IMR-90 (cell line): Measurements from ENCODE around the gene CASKIN1. TPM values are rescaled to one million over a fixed set of nuclear protein-coding genes. Genes with fewer than 3 reads are reported as not detected.

ENCODE experiments used
- ATAC-seq: fragments of 200-7000 bp; cut with Tn5 transposase; 2 replicates; pipeline ENCODE4 v1.9.1; 2020; ENCODE audit warnings: low read depth, mild to moderate bottlenecking, moderate library complexity
- BruUV-seq: library from RNA; stranded (reverse); fragments of 400-500 nt; replicated peaks from 2 replicates; lab custom pipeline; 2021; lab: Mats Ljungman, UMichigan
- CTCF ChIA-PET: fragments of 300-600 bp; formaldehyde crosslinking; extraction: SDS; loops from one replicate; lab custom pipeline; 2021; ENCODE audit warnings: antibody characterized with exemption; lab: Yijun Ruan, JAX
- POLR2A ChIA-PET: fragments of 300-600 bp; sonication (Branson Sonifier 250); formaldehyde crosslinking; loops from one replicate; lab custom pipeline; 2022; ENCODE audit warnings: antibody characterized with exemption; ENCODE audit not compliant: unreplicated experiment; lab: Charles Lee
- DNase-seq: peaks from one replicate; pipeline ENCODE4 v3.0.0; 2013
- H2AFZ ChIP-seq: replicated peaks from 2 replicates; pipeline ENCODE3; 2013; ENCODE audit warnings: low read length, mild to moderate bottlenecking; ENCODE audit not compliant: poor library complexity
- H2AK5ac ChIP-seq: 2 replicates; pipeline ENCODE4 v1.6.1; 2013; ENCODE audit warnings: low read depth, low read length, inconsistent platforms
- H2AK9ac ChIP-seq: replicated peaks from 2 replicates; pipeline ENCODE3; 2013; ENCODE audit warnings: mild to moderate bottlenecking, low read depth, low read length, moderate library complexity; ENCODE audit not compliant: poor library complexity
- H2BK120ac ChIP-seq: 2 replicates; pipeline ENCODE4 v1.6.1; 2013; ENCODE audit warnings: low read depth, low read length, inconsistent platforms
- H2BK15ac ChIP-seq: 3 replicates; pipeline ENCODE4 v1.6.1; 2013; ENCODE audit warnings: low read depth, low read length, inconsistent platforms
- H2BK20ac ChIP-seq: 2 replicates; pipeline ENCODE4 v1.6.1; 2013; ENCODE audit warnings: low read depth, mild to moderate bottlenecking, inconsistent platforms, low read length, moderate library complexity
- H2BK5ac ChIP-seq: 2 replicates; pipeline ENCODE4 v1.6.1; 2013; ENCODE audit warnings: mild to moderate bottlenecking, low read depth, low read length, inconsistent platforms; ENCODE audit not compliant: poor library complexity, severe bottlenecking
- H3K14ac ChIP-seq: replicated peaks from 2 replicates; pipeline ENCODE4 v1.6.1; 2013; ENCODE audit warnings: low read depth, low read length, inconsistent platforms
- H3K18ac ChIP-seq: 2 replicates; pipeline ENCODE4 v1.6.1; 2013; ENCODE audit warnings: low read depth, low read length, control low read depth
- H3K23ac ChIP-seq: 2 replicates; pipeline ENCODE4 v1.6.1; 2013; ENCODE audit warnings: low read depth, low read length, inconsistent platforms
- H3K27ac ChIP-seq: 2 replicates; pipeline ENCODE4 v1.5.1; 2013; ENCODE audit warnings: mild to moderate bottlenecking, control low read depth, low read length; ENCODE audit not compliant: insufficient read depth
- H3K27me3 ChIP-seq: 2 replicates; pipeline ENCODE4 v1.6.1; 2013; ENCODE audit warnings: low read length; ENCODE audit not compliant: control insufficient read depth, insufficient read depth
- H3K36me3 ChIP-seq: 2 replicates; pipeline ENCODE4 v1.6.1; 2013; ENCODE audit warnings: low read length, mixed read lengths; ENCODE audit not compliant: control insufficient read depth, insufficient read depth
- H3K4ac ChIP-seq: 2 replicates; pipeline ENCODE4 v1.6.1; 2013; ENCODE audit warnings: low read depth, low read length, inconsistent platforms
- H3K4me1 ChIP-seq: 2 replicates; pipeline ENCODE4 v1.6.1; 2013; ENCODE audit warnings: low read length, mixed read lengths; ENCODE audit not compliant: control insufficient read depth, insufficient read depth
- H3K4me2 ChIP-seq: 2 replicates; pipeline ENCODE4 v1.6.1; 2013; ENCODE audit warnings: low read depth, mild to moderate bottlenecking, control low read depth, low read length, moderate library complexity
- H3K4me3 ChIP-seq: 2 replicates; pipeline ENCODE4 v1.5.1; 2013; ENCODE audit warnings: low read depth, mild to moderate bottlenecking, control low read depth, low read length, moderate library complexity; ENCODE audit not compliant: insufficient read depth
- H3K56ac ChIP-seq: 2 replicates; pipeline ENCODE4 v1.6.1; 2013; ENCODE audit warnings: low read length, inconsistent platforms; ENCODE audit not compliant: insufficient read depth; ENCODE audit errors: extremely low read depth
- H3K79me1 ChIP-seq, 2 experiments: 2 replicates each; pipeline ENCODE4 v1.6.1; 2013; ENCODE audit warnings: low read length in 2 of 2, inconsistent platforms in 1 of 2, low read depth in 1 of 2
- H3K9ac ChIP-seq: 2 replicates; pipeline ENCODE4 v1.6.1; 2013; ENCODE audit warnings: low read depth, low read length, control low read depth
- H3K9me1 ChIP-seq: 2 replicates; pipeline ENCODE4 v1.6.1; 2013; ENCODE audit warnings: low read length, inconsistent platforms; ENCODE audit not compliant: insufficient read depth
- H3K9me3 ChIP-seq: 2 replicates; pipeline ENCODE4 v1.6.1; 2013; ENCODE audit warnings: low read length; ENCODE audit not compliant: control insufficient read depth, insufficient read depth
- H4K20me1 ChIP-seq: 2 replicates; pipeline ENCODE4 v1.6.1; 2013; ENCODE audit warnings: low read length, inconsistent platforms; ENCODE audit not compliant: insufficient read depth
- H4K5ac ChIP-seq: 2 replicates; pipeline ENCODE4 v1.6.1; 2013; ENCODE audit warnings: mild to moderate bottlenecking, low read depth, low read length, control low read depth
- H4K8ac ChIP-seq, 2 experiments: 2 replicates each; pipeline ENCODE4 v1.6.1; 2013; ENCODE audit warnings: low read depth in 2 of 2, low read length in 2 of 2, control low read depth in 1 of 2, inconsistent platforms in 1 of 2
- H4K91ac ChIP-seq: 2 replicates; pipeline ENCODE4 v1.6.1; 2013; ENCODE audit warnings: low read depth, low read length, inconsistent platforms; ENCODE audit not compliant: insufficient read depth
- CEBPB ChIP-seq: IDR thresholded peaks from 2 replicates; pipeline ENCODE4 v1.6.1; 2012; ENCODE audit warnings: low read depth, low read length, improper control_type of control experiment
- MXI1 ChIP-seq: IDR thresholded peaks from 2 replicates; pipeline ENCODE4 v1.6.1; 2012; ENCODE audit warnings: low read depth, mild to moderate bottlenecking, low read length, moderate library complexity, borderline replicate concordance
- RAD21 ChIP-seq: IDR thresholded peaks from 2 replicates; pipeline ENCODE4 v1.6.1; 2012; ENCODE audit warnings: low read length, improper control_type of control experiment
- WGBS, 2 experiments: methylation state at CpG; one replicate each; pipeline versions ENCODE4 v1.1.5 to v1.1.7; 2013; ENCODE audit warnings: missing lambda C conversion rate in 2 of 2; ENCODE audit not compliant: insufficient read length in 1 of 2; ENCODE audit errors: extremely low coverage in 2 of 2; 5-methylcytosine and 5-hydroxymethylcytosine counted together
- dilution Hi-C: fragments of 300-500 bp; cut with HindIII; formaldehyde crosslinking; loops from one replicate; pipeline ENCODE4 v1.14.3; 2018; ENCODE audit warnings: low sequenced_read_pairs; ENCODE audit not compliant: unreplicated experiment
- in situ Hi-C: fragments of 300-500 bp; cut with MboI; formaldehyde crosslinking; loops from 3 replicates; pipeline ENCODE4 v1.14.3; 2019; ENCODE audit warnings: low sequenced_read_pairs, inconsistent platforms, mixed read lengths
- intact Hi-C: fragments of 100-400 bp; cut with micrococcal nuclease; formaldehyde crosslinking; loops from 2 replicates; pipeline ENCODE4 v1.10.0; 2022
- polyA plus RNA-seq, 3 experiments: library from polyadenylated mRNA; depleted of rRNA; stranded (reverse); fragments of >200 nt; gene quantifications; 2 replicates each; pipeline ENCODE4 v1.2.3, GENCODE V29; 2012; ENCODE audit warnings: low replicate concordance in 1 of 3
- total RNA-seq: library from RNA; depleted of rRNA; stranded (reverse); fragments of >200 nt; gene quantifications from 2 replicates; pipeline ENCODE4 v1.2.3, GENCODE V29; 2012

The CASKIN1 gene
- total and polyA plus RNA-seq, 2 of the 4 experiments (the other 2 are of a cell fraction), result 0.05 TPM; not detected in 1

GRCh38 chr16:2178321-2179106 lies 17.9 kb downstream of the CASKIN1 start (continued):
- no peak for TF ChIP-seq RAD21

DNA sequence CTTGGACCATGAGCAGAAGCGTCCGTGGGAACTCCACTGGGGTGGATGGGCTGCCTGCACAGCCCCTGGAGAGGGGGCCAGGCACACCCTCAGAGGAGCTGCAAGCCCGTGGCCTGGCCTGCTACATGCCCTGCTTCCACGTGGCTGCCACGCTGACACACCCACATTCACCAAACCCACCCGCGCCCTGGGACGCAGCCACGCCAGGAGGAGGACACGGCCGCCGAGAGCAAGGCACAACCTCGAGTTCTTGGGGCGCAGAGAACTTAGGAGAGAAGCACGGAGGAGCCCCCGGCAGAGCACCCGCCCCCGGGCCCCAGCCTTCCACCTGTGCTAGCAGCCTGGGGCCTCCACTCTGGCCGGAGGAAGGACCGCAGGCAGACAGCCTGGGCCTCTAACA lies 18.8 kb downstream of the CASKIN1 start:
- H3K4ac ChIP-seq, result no peak overlapping the region
- H2AK9ac ChIP-seq, result peak overlapping the region; percentile 65
- no peak overlapping the region for H4K8ac ChIP-seq
- H3K14ac ChIP-seq, result no peak overlapping the region
- no peak overlapping the region for H3K56ac ChIP-seq
- H3K9me1 ChIP-seq, result no peaks in the 10 kb centered on the region
- no peak for TF ChIP-seq CEBPB
- TF ChIP-seq MXI1, result no peak
- peaks cover 6% of the 10 kb centered on the region; the same call in 1 of the 2 replicates for H4K20me1 ChIP-seq
- no peak overlapping the region for H3K27ac ChIP-seq
- H3K9me3 ChIP-seq, result no peaks in the 10 kb centered on the region
- H3K4me1 ChIP-seq, result no peaks in the 10 kb centered on the region
- TSS peak; percentile 94 for BruUV-seq
- intact Hi-C loops (no loop called here), in situ Hi-C loops (no loop called here), dilution Hi-C loops (no loop called here)
- H4K5ac ChIP-seq, result no peak overlapping the region
- H2BK15ac ChIP-seq, result no peak overlapping the region
- peaks cover 44% of the 10 kb centered on the region for H3K36me3 ChIP-seq
- H2AFZ ChIP-seq, result no peak overlapping the region
- H2BK120ac ChIP-seq, result no peak overlapping the region
- H3K79me1 ChIP-seq, result no peaks in the 10 kb centered on the region
- no peak for DNase-seq
- 98% methylated on average over 10 of the region's 20 CpGs; no CpG with 5 or more reads in 1 of the 2 experiments for WGBS, 2 experiments
- ATAC-seq, result no peak
- no peak overlapping the region for H2BK20ac ChIP-seq
- no peak overlapping the region for H2BK5ac ChIP-seq
- H3K4me3 ChIP-seq, result no peak overlapping the region
- POLR2A ChIA-PET, result no interaction called here
- H3K27me3 ChIP-seq, result no peaks in the 10 kb centered on the region
- H4K91ac ChIP-seq, result no peak overlapping the region
- H3K23ac ChIP-seq, result no peak overlapping the region
- CTCF ChIA-PET, result no interaction called here
- no peak overlapping the region for H3K4me2 ChIP-seq
- H3K9ac ChIP-seq, result no peak overlapping the region
- no peak overlapping the region for H3K18ac ChIP-seq
- H2AK5ac ChIP-seq, result no peak overlapping the region
